ENCODE data around the gene SLX4IP. TPM values are rescaled to one million over a fixed set of nuclear protein-coding genes. Genes with fewer than 3 reads are reported as not detected.
A peak's percentile ranks its signal among the peaks of the same experiment; 100 is the strongest.

The SLX4IP gene
- polyA plus RNA-seq, 3 donors: 0.76 to 2.5 (median 1.1) TPM

- H3K27ac ChIP-seq (ENCODE audit: low read depth in 1 of 2, low read length in 2 of 2): peak overlapping the region in 1 of 2 donors; percentile 12
- peak overlapping the region in 6 of 7 donors; percentile 11 to 85 (median 44) for H3K27ac Mint-ChIP-seq
These were observed 55.6 kb downstream of the SLX4IP start for GRCh38 chr20:10490706-10491105.

GRCh38 chr20:10492065-10492464 is 57.0 kb downstream of the SLX4IP start:
- Mint-ChIP-seq H3K27ac (peak overlapping the region in 5 of 7 donors; percentile 21 to 83 (median 73)), H3K9me3 (no peaks in the 10 kb centered on the region), H3K4me1 (peaks cover 48% of the 10 kb centered on the region), H3K36me3 (peaks cover 0 to 2% of the 10 kb centered on the region in 2 donors), H3K4me3 (peak overlapping the region in 1 of 2 donors; percentile 51), H3K27me3 (ENCODE audit: low read depth in 3 of 3) (no peaks in the 10 kb centered on the region)
- no CpG with 5 or more reads among the region's 2 CpGs for WGBS (ENCODE audit: insufficient coverage)
- Histone ChIP-seq H3K4me1 (ENCODE audit: control insufficient read depth in 1 of 2, insufficient read depth in 2 of 2, low read length in 2 of 2) (peaks cover 42 to 48% of the 10 kb centered on the region in 2 donors), H3K27ac (ENCODE audit: low read depth in 1 of 2, low read length in 2 of 2) (peak overlapping the region in 1 of 2 donors; percentile 33), H2AFZ (ENCODE audit: insufficient read depth, low read depth, low read length, poor library complexity, severe bottlenecking) (no peak overlapping the region), H3K36me3 (replicated peaks in 1 of 2; ENCODE audit: control insufficient read depth in 1 of 2, insufficient read depth in 2 of 2, low read length in 2 of 2) (no peaks in the 10 kb centered on the region), H3K4me2 (replicated peaks; ENCODE audit: extremely low read depth, low read length, poor library complexity, severe bottlenecking) (peak overlapping the region; percentile 6), H4K20me1 (ENCODE audit: insufficient read depth, low read length) (no peaks in the 10 kb centered on the region), H3K27me3 (ENCODE audit: control insufficient read depth in 2 of 2, insufficient read depth in 2 of 2, low read length in 2 of 2) (no peaks in the 10 kb centered on the region), H3K9ac (ENCODE audit: insufficient read depth, low read length, poor library complexity, severe bottlenecking) (no peak overlapping the region), H3K79me2 (ENCODE audit: insufficient read depth, low read length) (peaks cover 16% of the 10 kb centered on the region), H3K4me3 (replicated peaks in 1 of 3; ENCODE audit: low read depth in 2 of 3, low read length in 3 of 3) (no peak overlapping the region), H3K9me3 (replicated peaks in 1 of 2; ENCODE audit: control insufficient read depth in 1 of 2, insufficient read depth in 1 of 2, low read length in 2 of 2) (no peaks in the 10 kb centered on the region)
- no peak for TF ChIP-seq CTCF (IDR thresholded peaks at IDR 0.05)
- DNase-seq: peak; percentile 57 to 91 (median 87)
- intact Hi-C loops (cut with micrococcal nuclease): no loop called here

More at GRCh38 chr20:10490706-10491105, 55.6 kb downstream of the SLX4IP start:
- peaks cover 0 to 5% of the 10 kb centered on the region in 2 donors for H3K36me3 Mint-ChIP-seq
- Histone ChIP-seq H3K27me3 (ENCODE audit: control insufficient read depth in 2 of 2, insufficient read depth in 2 of 2, low read length in 2 of 2) (no peaks in the 10 kb centered on the region), H3K9me3 (replicated peaks in 1 of 2; ENCODE audit: control insufficient read depth in 1 of 2, insufficient read depth in 1 of 2, low read length in 2 of 2) (no peaks in the 10 kb centered on the region), H3K4me3 (replicated peaks in 1 of 3; ENCODE audit: low read depth in 2 of 3, low read length in 3 of 3) (no peak overlapping the region), H3K36me3 (replicated peaks in 1 of 2; ENCODE audit: control insufficient read depth in 1 of 2, insufficient read depth in 2 of 2, low read length in 2 of 2) (no peaks in the 10 kb centered on the region), H3K4me1 (ENCODE audit: control insufficient read depth in 1 of 2, insufficient read depth in 2 of 2, low read length in 2 of 2) (peaks cover 43 to 51% of the 10 kb centered on the region in 2 donors), H3K4me2 (replicated peaks; ENCODE audit: extremely low read depth, low read length, poor library complexity, severe bottlenecking) (peak overlapping the region; percentile 10), H3K9ac (ENCODE audit: insufficient read depth, low read length, poor library complexity, severe bottlenecking) (no peak overlapping the region), H3K79me2 (ENCODE audit: insufficient read depth, low read length) (peaks cover 17% of the 10 kb centered on the region), H4K20me1 (ENCODE audit: insufficient read depth, low read length) (no peaks in the 10 kb centered on the region), H2AFZ (ENCODE audit: insufficient read depth, low read depth, low read length, poor library complexity, severe bottlenecking) (no peak overlapping the region)
- TF ChIP-seq CTCF (IDR thresholded peaks at IDR 0.05): no peak
- intact Hi-C loops (cut with micrococcal nuclease): no loop called here
- WGBS (ENCODE audit: insufficient coverage): no CpG with 5 or more reads among the region's 1 CpG
- no peak overlapping the region for H3K4me3 Mint-ChIP-seq
- H3K4me1 Mint-ChIP-seq: peaks cover 55% of the 10 kb centered on the region
- no peaks in the 10 kb centered on the region for H3K27me3 Mint-ChIP-seq (ENCODE audit: low read depth in 3 of 3)
- H3K9me3 Mint-ChIP-seq: no peaks in the 10 kb centered on the region
- DNase-seq: peak in 2 of 3 donors; percentile 52 to 87

All from CD14-positive monocyte (primary cell).